ENCODE data around the gene HIGD1B.
"Not testable (repeated sequence)": the region's sequence is repeated elsewhere in the genome, so short reads cannot be mapped to it uniquely, and the experiment has no call there.

The HIGD1B gene

DNA sequence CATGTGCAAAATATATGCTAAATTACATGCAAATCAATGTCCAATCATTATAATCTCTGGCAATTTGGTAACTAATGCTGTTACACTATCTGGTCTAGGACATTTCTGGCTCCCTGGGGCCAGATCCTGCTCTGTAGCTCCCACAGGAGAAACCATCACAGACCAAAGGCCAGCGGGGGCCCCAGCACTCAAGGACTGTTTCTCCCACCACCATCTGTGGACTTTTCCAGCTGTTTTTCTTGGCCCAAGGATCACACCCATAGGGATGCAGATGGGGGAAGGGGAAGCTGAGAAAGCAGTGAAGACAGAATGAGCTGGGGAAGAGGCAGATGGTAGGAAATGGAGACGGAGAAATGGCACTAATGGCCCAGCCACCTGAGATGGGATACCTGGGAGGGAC lies at the start of gene HIGD1B:
TSS of gene HIGD1B (plus strand) at position 298 of the 400 bp plus-strand sequence. CDS start 270 bp downstream, outside the sequence.
- no peak for DNase-seq

DNA sequence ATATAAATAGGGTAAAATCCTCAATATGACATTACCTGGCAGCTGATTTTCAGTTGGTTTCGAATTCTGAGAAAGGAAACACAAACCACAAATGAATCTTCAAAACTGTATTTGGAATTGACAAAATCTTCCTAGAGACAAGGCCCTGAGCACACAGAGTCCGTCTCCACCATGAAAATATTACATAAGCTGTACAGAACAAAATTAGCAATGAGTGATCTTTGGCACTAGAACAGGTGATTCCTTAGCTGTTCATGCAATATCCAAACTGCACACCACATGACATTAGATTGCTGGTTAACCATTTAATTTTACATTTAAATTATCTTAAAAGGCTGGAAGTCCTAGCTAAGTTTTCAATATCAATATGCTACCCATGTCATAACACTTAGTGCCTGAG lies 49.3 kb upstream of the HIGD1B start:
- no peak for DNase-seq

DNA sequence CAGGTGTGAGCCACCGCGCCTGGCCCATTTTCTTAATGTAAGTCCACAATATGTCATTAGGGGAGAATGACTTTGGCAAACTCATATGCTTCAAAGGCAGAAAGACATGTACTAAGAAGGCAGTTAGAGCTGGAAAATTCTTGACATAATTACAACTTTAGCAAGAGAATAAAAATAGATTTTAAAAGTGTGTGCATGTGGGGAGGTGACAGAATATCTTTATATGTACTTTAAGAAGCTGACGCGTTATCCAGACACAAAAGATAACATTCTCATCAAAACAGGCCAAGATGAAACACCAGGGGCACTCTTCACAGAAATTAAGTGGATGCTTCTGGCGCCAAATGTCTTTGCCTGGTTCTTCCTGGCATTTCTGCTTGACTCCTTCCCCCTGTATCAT lies 45.8 kb upstream of the HIGD1B start:
- no peak for DNase-seq

DNA sequence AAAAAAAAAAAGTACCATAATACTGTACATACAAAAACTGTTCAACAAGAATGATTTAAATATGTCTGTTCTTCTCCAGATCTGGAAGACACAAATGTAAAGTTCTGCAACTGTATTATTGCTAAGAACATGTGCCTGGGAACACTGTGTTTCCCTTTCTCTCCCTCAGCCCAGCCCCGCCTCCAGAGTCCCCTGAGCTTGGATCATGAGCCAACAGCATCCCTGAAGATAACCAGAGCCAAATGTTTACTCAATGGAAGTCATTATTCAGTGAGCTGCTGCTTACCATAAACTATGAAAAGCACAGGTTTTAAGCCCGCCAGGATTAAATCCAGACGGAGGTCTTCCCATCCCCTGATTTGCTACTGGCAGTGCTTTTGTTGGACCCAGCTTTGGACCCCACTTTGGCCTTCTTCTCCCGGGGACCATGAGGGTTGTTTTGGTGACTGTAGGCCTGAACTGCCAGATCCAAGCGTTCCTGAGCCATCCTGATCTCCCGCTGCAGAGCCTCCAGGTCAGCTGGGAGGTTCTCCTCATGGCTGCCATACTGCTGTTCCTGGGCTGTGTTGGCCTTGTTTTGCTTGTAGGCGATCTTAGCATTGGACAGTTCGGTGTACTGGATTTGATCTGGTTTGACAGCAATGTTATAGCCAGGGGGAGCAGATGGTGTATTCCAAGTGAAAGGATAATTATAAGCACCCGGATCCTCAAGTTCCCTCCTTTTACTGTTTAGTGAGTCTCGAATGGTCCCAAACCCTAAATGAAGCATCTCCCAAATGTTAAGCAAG lies 43.2 kb upstream of the HIGD1B start:
- DNase-seq: no peak

DNA sequence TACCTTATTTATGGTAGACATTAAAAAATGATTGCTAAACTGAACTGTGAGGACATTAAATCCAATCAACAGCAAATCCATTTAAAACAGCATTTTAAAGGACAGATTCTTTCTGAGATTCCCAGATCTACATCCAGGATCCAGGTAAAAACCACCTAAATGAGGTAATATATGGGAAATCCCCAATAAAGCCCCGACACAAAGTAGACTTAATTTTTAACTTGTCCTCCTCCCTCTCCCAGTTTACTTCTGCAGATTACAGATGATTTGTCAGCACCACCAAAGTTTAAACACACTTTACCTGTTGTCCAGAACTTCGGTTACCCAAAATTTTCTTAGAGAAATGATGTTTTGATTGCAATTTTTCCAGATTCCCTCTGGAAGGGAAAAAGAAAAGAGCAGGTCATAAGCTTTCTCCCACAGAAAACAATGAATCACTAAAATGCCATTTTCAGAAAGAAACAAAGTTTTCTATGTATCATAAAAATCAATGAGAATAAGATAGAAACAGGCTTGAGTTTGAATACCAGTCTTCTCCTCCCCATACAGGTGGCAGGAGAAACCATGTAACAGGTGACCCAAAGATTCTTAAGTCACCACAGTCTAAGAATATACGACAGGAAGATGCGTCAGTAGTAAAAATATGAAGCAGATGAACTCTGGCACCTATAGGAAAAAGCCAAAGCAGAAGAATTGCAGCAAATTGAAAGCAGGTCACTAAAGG lies 40.4 kb upstream of the HIGD1B start:
- no peak for DNase-seq

DNA sequence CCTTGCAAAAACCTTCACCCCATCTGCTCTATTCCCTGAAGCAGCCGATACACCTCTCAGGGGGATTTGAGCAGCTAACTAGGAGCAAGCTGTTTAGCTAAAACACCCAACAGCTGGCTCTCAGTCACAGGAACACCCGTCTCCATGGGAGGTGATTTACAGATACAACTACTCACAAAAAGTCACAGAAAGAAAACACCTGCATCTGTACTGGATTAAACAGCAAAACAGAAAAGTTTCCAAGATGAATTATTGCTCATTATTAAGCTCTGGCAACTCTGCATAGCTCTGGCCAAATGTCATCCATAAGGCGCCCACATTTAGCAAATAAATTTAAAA lies 39.9 kb upstream of the HIGD1B start:
- DNase-seq: no peak

DNA sequence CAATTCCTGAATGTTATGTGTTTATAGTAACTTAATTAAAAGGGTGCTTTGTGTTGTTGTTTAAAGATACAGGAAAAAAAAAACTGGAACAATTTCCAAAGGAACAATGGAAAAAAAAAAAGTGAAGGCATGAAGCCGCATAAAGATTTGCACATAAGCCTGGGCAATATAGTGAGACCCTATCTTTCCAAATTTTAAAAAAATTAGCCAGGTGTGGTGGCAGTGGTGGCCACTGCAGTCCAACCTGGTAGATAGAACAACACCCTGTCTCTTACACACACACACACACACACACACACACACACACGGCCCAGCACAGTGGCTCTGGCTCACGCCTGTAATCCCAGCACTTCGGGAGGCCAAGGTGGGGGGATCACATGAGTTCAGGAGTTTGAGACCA lies 39.5 kb upstream of the HIGD1B start:
- no peak for DNase-seq

DNA sequence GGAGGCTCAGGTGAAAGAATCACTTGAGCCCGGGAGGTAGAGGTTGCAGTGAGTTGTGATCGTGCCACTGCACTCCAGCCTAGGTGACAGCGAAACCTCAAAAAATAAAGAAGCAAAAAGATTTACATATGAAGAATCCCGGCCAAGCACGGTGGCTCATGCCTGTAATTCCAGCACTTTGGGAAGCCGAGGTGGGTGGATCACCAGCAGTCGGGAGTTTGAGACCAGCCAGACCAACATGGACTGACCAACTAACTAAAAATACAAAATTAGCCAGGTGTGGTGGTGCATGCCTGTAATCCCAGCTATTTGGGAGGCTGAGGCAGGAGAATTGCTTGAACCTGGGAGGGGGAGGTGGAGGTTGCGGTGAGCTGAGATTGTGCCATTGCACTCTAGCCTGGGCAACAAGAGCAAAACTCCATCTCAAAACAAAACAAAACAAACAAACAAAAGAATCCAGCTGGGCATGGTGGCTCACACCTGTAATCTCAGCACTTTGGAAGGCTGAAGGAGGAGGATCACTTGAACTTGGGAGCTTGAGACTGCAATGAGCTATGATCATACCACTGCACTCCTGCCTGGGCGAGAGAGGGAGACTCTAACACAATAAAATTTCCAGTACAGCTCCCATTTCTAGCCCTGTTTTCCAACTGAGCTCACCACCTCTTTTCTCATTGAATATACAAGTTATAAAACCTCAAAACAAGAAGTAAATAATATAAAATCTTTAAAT lies 38.9 kb upstream of the HIGD1B start:
- not testable (repeated sequence) for DNase-seq

DNA sequence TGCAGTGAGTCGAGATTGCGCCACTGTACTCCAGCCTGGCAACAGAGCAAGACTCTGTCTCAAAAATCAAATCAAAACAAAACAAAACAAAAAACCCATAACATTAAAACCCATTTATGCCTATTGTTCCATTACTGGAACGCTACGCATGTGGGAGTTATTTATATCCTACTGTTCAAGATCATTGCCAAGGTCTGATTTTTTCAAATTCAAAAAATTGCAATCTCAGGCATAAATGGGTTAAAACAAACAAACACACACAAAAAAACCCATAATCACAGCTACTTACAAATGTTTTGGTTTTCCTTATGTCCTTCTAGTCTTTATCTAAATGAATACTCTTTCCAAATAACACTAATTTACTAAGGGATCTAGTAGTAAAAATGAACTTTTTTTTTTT lies 35.4 kb upstream of the HIGD1B start:
- DNase-seq: no peak

DNA sequence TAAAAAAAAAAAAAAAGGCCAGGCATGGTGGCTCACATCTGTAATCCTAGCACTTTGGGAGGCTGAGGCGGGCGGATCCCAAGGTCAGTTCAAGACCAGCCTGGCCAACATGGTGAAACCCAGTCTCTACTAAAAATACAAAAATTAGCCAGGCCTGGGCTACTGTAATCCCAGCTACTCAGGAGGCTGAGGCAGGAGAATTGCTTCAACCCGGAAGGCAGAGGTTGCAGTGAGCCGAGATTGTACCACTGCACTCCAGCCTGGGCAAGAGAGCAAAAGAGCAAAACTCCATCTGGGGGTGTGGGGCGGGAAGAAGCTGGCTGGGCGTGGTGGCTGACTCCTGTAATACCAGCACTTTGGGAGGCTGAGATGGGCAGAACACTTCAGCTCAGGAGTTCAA lies 29.2 kb upstream of the HIGD1B start:
- not testable (repeated sequence) for DNase-seq

DNA sequence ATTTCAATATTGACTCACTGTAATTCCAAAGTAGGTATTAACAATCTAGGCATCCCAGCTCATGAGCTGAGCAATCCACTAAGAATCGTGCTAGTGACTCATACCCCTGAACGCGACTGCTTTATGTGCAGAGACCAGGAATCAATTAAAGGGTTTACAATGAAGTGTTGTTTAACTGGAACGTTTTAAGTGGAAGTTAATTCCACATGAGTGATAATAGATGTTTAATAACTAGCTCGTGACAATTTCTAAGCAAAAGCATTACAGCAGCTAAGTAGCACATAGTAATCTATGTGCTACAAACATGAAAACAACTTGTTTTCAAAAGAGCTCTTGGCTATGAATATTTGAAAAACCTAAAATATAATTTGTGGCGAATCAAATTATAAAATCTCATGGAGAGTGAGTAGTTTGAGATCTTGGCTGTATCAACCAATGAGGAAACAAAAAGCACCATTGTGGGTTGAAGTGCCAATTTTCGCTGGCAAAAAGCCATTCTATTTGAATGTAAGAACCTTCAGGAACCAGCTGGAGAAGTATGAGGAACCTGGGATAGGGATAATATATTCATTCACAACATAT lies 27.0 kb upstream of the HIGD1B start:
- no peak for DNase-seq

DNA sequence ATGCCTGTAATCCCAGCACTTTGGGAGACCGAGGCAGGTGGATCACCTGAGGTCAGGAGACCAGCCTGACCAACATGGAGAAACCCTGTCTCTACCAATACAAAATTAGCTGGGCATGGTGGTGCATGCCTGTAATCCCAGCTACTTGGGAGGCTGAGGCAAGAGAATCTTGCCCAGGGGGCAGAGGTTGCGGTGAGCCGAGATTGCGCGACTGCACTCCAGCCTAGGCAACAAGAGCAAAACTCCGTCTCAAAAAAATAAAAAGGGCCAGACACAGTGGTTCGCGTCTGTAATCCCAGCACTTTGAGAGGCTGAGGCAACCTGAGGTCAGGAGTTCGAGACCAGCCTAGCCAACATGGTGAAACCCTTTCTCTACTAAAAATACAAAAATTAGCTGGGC lies 22.4 kb upstream of the HIGD1B start:
- DNase-seq: not testable (repeated sequence)

DNA sequence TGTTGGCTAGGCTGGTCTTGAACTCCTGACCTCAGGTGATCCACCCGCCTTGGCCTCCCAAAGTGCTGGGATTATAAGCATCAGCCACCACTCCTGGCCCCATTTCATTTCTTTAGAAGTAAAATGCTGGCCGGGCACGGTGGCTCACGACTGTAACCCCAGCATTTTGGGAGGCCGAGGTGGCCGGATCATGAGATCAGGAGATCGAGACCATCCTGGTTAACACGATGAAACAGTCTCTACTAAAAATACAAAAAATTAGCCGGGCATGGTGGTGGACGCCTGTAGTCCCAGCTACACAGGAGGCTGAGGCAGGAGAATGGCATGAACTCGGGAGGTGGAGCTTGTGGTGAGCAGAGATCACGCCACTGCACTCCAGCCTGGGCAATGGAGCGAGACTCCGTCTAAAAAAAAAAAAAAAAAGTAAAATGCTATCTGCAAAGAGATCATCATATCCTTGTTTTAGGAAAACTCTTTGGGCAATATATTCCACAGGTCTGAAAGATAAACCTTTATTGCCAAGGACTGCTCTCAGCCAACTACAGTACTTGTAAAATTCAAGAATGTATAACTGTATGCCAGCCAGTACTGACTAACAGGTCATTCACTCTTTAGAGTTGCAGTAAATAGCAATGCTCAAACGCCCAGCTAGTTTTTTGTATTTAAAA lies 21.4 kb upstream of the HIGD1B start:
- no peak for DNase-seq

DNA sequence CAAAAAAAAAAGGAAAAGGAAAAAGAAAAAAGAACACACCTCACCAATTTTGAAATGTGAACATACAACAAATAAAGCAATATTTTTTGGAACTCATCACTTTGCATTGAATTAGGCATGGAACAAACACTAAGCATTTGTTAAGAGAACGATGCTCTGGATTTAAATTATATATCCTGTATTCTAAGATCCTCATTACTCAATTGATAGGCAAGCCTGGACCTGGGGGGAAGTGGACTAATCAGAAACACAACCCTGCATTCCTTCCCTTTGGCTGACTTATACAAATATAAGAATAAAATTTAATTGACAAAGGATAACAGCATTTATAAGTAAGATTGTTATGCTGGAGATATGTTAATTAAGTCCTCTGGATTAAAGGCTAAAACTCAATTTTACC lies 19.8 kb upstream of the HIGD1B start:
- no peak for DNase-seq

DNA sequence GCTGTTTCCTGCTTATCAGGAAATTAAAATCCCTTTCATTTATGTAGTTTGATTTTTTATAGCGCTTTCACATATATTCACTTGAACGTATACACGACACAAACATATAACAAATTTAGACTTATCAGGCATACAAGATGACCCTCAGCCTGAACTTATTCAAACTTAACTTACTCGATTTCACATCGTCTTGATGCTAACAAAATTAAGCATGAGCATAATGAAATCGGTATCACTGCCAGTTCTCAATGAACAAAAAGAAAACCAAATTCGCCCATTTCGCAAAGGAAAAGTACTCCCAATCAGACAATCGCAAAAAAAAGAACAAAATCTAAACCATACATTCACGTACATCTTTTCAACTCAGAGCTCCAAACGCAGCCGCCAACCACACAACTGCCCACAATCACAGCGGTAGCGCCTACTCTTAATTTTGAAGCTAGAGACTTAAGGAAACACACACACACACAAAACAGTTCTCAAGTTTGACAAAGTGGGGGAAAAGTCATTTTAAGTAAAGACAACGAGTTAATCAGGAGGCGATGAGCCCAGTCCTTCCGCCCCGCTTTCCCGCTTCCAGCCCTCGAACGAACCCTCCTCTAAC lies 18.7 kb upstream of the HIGD1B start:
- DNase-seq: no peak

DNA sequence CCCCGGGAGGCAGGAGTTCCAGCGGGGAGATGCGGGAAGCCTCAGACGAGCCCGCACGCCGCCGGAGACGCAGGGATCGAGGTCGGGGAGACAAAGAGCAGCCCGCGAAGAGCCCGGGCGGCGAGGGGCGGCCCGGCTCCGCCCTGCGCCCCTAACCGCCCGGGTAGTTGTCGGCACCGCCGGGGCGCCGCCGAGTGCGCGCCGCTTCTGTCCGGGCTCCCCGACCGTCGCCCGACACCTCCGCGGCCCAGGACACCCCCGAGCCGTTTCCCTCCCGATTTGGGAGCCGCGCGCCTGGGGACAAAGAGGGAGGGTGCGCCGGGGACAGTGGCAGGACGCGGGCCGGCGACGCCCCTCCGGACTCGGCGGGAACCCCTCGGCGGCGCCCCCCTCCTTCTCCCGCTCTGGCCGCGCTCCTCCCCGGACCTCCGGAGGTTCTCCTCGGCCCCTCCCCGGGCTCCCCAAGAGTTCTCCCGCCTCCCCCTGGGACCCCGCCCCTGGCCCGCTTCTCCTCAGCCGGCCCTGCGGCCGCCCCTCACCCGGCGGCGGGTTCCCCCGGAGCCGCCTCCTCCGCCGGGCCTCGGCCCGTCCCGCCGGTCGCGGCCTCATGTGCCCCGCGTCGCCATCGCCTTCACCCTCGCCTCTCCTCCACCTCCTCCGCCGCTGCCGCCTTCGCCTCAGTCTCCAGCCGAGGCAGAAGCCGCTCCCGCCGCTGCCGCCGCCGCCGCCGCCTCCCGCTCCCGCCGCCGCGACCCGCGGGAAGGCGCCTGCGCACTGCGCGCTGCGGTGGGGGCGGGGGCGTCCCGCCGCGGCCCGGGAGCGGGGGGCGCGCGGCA lies 17.9 kb upstream of the HIGD1B start, which contains the start of gene GJC1:
TSS of gene GJC1 (minus strand) at position 765 of the 836 bp plus-strand sequence. CDS start 24,470 bp downstream, outside the sequence.
- no peak for DNase-seq

DNA sequence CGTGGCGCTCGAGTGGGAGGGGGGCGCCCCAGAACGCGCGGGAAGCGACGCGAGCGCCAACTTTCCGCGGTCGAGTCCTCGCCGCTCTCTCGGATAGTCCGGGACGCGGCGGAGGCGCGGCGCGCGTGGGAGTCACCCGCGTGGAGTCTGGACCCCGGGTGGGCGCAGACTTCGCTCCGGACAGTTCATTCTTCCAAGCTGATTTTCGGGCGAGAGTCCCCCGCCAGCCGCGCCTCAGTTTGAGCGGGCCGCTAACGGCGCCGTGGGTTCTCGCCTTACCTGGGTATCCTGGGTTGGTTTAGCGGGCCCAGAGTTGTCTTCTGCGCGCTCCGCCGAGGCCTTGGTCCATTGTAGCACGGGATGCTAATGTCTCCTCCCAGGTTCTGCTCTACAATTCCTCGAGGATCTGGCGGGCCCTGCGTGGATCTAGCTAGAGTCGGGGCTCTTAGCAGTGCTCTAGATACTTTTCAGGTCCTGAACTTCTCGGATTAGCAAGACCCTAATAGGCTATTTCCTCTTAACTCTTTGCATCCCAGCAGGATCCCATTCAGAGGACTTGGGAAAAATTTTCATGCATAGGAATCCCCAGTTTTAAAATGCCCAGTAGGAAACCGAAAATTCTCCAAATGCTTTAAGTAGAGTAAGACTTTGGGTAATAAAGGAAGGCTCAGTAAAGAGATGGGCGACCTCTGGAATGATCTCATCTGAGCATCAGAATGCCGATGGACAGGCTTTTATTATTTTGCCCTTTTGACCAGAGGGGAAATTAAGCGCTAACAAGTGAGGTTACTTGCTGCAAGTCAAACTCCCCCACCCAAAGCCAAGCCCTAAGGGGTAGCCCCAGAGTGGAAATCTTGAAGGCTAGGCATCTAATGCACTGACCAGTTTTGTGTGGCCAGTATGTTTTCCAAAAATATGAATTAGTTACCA lies 17.1 kb upstream of the HIGD1B start:
- DNase-seq: no peak

DNA sequence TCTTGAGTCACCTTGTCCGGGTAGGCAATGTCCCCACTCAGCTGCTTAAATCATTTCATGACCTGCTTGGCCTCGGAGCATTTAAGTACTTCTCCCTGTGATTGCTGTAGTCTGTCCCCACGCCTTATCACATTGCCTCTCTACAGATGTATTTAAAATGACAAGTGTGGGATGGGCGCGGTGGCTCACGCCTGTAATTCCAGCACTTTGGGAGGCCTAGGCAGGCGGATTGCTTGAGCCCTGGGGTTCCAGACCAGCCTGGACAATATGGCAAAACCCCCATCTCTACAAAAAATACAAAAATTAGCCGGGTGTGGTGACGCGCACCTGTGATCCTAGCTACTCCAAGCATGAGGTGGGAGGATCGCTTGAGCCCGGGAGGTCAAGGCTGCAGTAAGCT lies 16.3 kb upstream of the HIGD1B start:
- no peak for DNase-seq

DNA sequence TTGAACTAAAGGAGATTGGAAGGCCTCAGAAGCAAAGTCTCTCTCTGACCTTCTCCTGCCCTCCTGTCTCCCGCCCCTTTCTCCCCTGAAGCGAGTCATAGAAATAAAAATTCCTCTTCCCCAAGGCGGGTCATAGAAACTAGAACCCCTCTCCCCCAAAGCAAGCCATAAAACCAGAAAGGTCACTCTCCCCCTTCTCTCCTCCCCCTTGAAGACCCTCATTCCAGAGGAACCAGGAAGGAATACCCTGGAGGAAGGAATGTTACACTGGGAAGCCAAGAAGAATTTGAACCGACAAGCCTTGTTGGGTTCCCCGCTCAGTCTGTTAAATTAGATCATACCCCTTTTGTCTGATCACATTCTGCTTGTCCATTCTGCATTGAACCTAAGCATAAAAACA lies 14.9 kb upstream of the HIGD1B start:
- DNase-seq: no peak

DNA sequence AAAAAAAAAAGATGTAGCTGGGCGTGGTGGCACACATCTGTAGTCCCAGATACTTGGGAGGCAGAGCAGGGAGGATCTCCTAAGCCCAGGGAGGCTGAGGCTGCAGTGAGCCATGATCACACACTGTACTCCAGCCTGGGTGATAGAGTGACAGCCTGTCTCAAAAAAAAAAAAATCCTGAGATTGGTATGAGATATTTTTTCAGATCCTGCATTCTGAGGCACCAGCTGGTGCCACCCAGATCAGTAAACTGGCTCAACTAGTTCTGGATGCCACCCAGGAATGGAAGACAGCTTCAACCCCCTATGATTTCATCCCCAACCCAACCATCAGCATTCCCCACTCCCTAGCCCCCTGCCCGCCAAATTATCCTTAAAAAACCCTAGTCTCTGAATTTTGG lies 10.5 kb upstream of the HIGD1B start:
- DNase-seq: no peak
